SK-N-SH treated with all-trans-retinoic acid at 6 μM for 48 hours (cell line): ENCODE measurements around the gene TAF1C.

Experiments
- ATAC-seq: fragments of 200-7000 bp; cut with Tn5 transposase; 3 replicates; pipeline ENCODE4 v1.9.1; 2020; ENCODE audit warnings: mild to moderate bottlenecking, moderate library complexity
- BACH2 ChIP-seq: fragments of 250-450 bp; sonication (Bioruptor Pico); IDR thresholded peaks from 2 replicates; pipeline ENCODE4 v1.9.0; 2021; ENCODE audit warnings: mild to moderate bottlenecking, borderline replicate concordance
- CREB5 ChIP-seq: fragments of 250-450 bp; sonication (Bioruptor Pico); IDR thresholded peaks from 2 replicates; pipeline ENCODE4 v1.5.1; 2020; ENCODE audit warnings: low read depth, mild to moderate bottlenecking, moderate library complexity
- CSDC2 ChIP-seq: fragments of 250-450 bp; sonication (Bioruptor Pico); IDR thresholded peaks from 2 replicates; pipeline ENCODE4 v1.5.0; 2020; ENCODE audit warnings: mild to moderate bottlenecking, moderate library complexity
- CSRNP3 ChIP-seq: fragments of 250-450 bp; sonication (Bioruptor Pico); IDR thresholded peaks from 2 replicates; pipeline ENCODE4 v1.5.1; 2021; ENCODE audit warnings: mild to moderate bottlenecking, moderate library complexity
- ESRRG ChIP-seq: fragments of 250-450 bp; sonication (Bioruptor Pico); IDR thresholded peaks from 2 replicates; pipeline ENCODE4 v1.6.1; 2021; ENCODE audit warnings: mild to moderate bottlenecking
- GLIS3 ChIP-seq: fragments of 250-450 bp; sonication (Bioruptor Pico); IDR thresholded peaks from 2 replicates; pipeline ENCODE4 v1.5.0; 2020; ENCODE audit warnings: mild to moderate bottlenecking, moderate library complexity
- ISL1 ChIP-seq: fragments of 250-450 bp; sonication (Bioruptor Pico); IDR thresholded peaks from 2 replicates; pipeline ENCODE4 v2.1.2; 2022; ENCODE audit warnings: mild to moderate bottlenecking, moderate library complexity
- OSR1 ChIP-seq: fragments of 250-450 bp; sonication (Bioruptor Pico); IDR thresholded peaks from 2 replicates; pipeline ENCODE4 v1.8.0; 2022; ENCODE audit warnings: moderate library complexity, mild to moderate bottlenecking, inconsistent platforms
- PATZ1 ChIP-seq: fragments of 250-450 bp; sonication (Bioruptor Pico); IDR thresholded peaks from 2 replicates; pipeline ENCODE4 v1.8.0; 2020; ENCODE audit warnings: mild to moderate bottlenecking, moderate library complexity, borderline replicate concordance
- RARB ChIP-seq: fragments of 250-450 bp; sonication (Bioruptor Pico); IDR thresholded peaks from 2 replicates; pipeline ENCODE4 v1.8.0; 2021; ENCODE audit warnings: mild to moderate bottlenecking, moderate library complexity
- SNAI2 ChIP-seq: fragments of 250-450 bp; sonication (Bioruptor Pico); IDR thresholded peaks from 2 replicates; pipeline ENCODE4 v1.5.0; 2020; ENCODE audit warnings: mild to moderate bottlenecking, moderate library complexity
- TOX ChIP-seq: fragments of 250-450 bp; sonication (Bioruptor Pico); IDR thresholded peaks from 2 replicates; pipeline ENCODE4 v1.8.0; 2021; ENCODE audit warnings: mild to moderate bottlenecking, moderate library complexity, borderline replicate concordance
- TSHZ2 ChIP-seq: fragments of 250-450 bp; sonication (Bioruptor Pico); IDR thresholded peaks from 2 replicates; pipeline ENCODE4 v1.5.0; 2020; ENCODE audit warnings: mild to moderate bottlenecking, moderate library complexity
- ZC3H10 ChIP-seq: fragments of 250-450 bp; sonication (Bioruptor Pico); IDR thresholded peaks from 2 replicates; pipeline ENCODE4 v1.5.1; 2021; ENCODE audit warnings: mild to moderate bottlenecking, moderate library complexity
- ZFP3 ChIP-seq: fragments of 250-450 bp; sonication (Bioruptor Pico); IDR thresholded peaks from 2 replicates; pipeline ENCODE4 v1.5.0; 2020; ENCODE audit warnings: mild to moderate bottlenecking, moderate library complexity
- ZFP30 ChIP-seq: fragments of 450-650 bp; formaldehyde crosslinking; IDR thresholded peaks from 2 replicates; pipeline ENCODE4 v1.5.0; 2022; ENCODE audit warnings: mild to moderate bottlenecking, moderate library complexity
- ZNF565 ChIP-seq: fragments of 450-650 bp; formaldehyde crosslinking; conservative IDR thresholded peaks from 2 replicates; pipeline ENCODE4 v1.5.0; 2020; ENCODE audit warnings: low read depth, mild to moderate bottlenecking, moderate library complexity
- ZNF70 ChIP-seq: fragments of 450-650 bp; formaldehyde crosslinking; IDR thresholded peaks from 2 replicates; pipeline ENCODE4 v1.5.0; 2020; ENCODE audit warnings: mild to moderate bottlenecking, moderate library complexity

The TAF1C gene

GRCh38 chr16:84174396-84174795 is 12.5 kb downstream of the TAF1C start (continued):
- TF ChIP-seq PATZ1 (CRISPR knock-in tag) (no peak), ZFP3 (CRISPR knock-in tag) (no peak), BACH2 (CRISPR knock-in tag) (no peak)

GRCh38 chr16:84169765-84170310 is 17.0 kb downstream of the TAF1C start:
- no peak for ATAC-seq
- TF ChIP-seq GLIS3 (CRISPR knock-in tag) (no peak), ZNF70 (CRISPR knock-in tag) (no peak), TOX (no peak), PATZ1 (CRISPR knock-in tag) (no peak), SNAI2 (CRISPR knock-in tag) (no peak), OSR1 (no peak), BACH2 (CRISPR knock-in tag) (no peak), CSRNP3 (CRISPR knock-in tag) (no peak), ZC3H10 (CRISPR knock-in tag) (no peak), ZFP3 (CRISPR knock-in tag) (no peak), RARB (CRISPR knock-in tag) (no peak), CREB5 (no peak), ZFP30 (no peak), ESRRG (CRISPR knock-in tag) (no peak), ZNF565 (CRISPR knock-in tag) (no peak), TSHZ2 (CRISPR knock-in tag) (no peak), ISL1 (CRISPR knock-in tag) (no peak)

- no peak for TF ChIP-seq CSDC2 (CRISPR knock-in tag)
- TF ChIP-seq ZNF70 (CRISPR knock-in tag), result no peak
- no peak for TF ChIP-seq TSHZ2 (CRISPR knock-in tag)
- TF ChIP-seq ESRRG (CRISPR knock-in tag), result no peak
- no peak for TF ChIP-seq ZC3H10 (CRISPR knock-in tag)
- TF ChIP-seq PATZ1 (CRISPR knock-in tag), result no peak
- no peak for TF ChIP-seq ZFP3 (CRISPR knock-in tag)
- TF ChIP-seq ZFP30, result no peak
- no peak for TF ChIP-seq ISL1 (CRISPR knock-in tag)
- no peak for ATAC-seq
Observed at GRCh38 chr16:84166796-84167695, 19.8 kb downstream of the TAF1C start.
